GM06990 (cell line): ENCODE results near the gene MEGF6.

Experiments used
- DNase-seq: peaks from one replicate; pipeline ENCODE4 v3.0.0-alpha.2; 2011; ENCODE audit not compliant: insufficient read length; ENCODE audit errors: extremely low read depth
- H3K27me3 ChIP-seq: replicated peaks from 2 replicates; pipeline ENCODE4 v1.6.0; 2011; ENCODE audit warnings: low read length; ENCODE audit not compliant: control insufficient read depth, insufficient read depth
- H3K36me3 ChIP-seq: 2 replicates; pipeline ENCODE4 v1.5.1; 2011; ENCODE audit warnings: low read length; ENCODE audit not compliant: control insufficient read depth, insufficient read depth
- H3K4me3 ChIP-seq: replicated peaks from 2 replicates; pipeline ENCODE4 v1.5.1; 2011; ENCODE audit warnings: low read depth, mild to moderate bottlenecking, control low read depth, low read length
- TF ChIP-seq, protein P1 (sequence below): IDR thresholded peaks from 2 replicates; pipeline ENCODE4 v1.5.1; 2011; ENCODE audit warnings: low read length, control low read depth, mild to moderate bottlenecking, inconsistent platforms; ENCODE audit not compliant: insufficient read depth, poor library complexity, severe bottlenecking

Gene MEGF6

DNA sequence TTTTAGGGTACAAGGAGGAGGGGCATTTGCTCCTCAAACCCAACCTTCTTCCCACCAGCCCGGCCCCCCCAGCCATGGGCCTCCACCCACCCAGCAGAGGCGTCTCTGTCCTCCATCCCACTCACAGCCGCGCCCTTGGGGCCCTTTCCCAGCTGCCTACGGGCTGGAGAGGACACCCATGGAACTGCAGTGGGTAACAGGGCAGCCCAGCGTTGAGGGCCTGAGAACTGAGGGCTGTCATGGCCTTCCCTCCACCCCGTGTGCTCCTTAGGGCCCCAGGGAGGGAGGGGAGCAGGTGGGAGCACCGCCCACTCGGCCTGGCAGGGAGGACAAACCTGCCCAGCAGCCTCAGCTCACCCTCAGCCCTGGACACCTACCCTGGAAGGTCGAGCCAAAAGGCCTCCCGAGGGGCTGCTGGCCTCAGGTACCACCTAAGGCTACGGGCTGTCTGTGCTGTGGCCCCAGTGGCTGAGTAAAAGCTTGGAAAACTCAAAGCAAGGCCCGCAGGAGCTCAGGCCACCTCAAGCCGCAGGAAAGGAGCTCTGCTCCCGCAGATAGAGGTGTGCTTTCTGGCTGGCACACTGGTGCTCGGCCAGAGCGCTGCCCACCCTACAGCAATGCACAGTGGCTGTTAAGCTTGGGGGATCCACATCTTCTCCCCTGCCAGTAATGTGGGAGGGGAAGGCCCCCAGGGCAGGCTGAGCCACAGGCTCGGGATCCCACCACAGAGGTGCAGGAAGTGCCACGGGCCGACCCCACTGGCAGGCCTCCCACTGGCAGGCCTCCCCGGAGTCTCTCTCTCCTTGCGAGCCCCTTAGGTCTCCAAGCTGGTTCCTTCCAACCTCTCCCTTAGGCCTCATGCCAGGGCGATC lies 159.1 kb downstream of the MEGF6 start:
- Histone ChIP-seq H3K4me3 (no peak overlapping the region), H3K27me3 (peaks cover 3% of the 10 kb centered on the region; the same call in 1 of the 2 replicates), H3K36me3 (no peaks in the 10 kb centered on the region)
- DNase-seq: no peak
- TF ChIP-seq, protein P1, sequence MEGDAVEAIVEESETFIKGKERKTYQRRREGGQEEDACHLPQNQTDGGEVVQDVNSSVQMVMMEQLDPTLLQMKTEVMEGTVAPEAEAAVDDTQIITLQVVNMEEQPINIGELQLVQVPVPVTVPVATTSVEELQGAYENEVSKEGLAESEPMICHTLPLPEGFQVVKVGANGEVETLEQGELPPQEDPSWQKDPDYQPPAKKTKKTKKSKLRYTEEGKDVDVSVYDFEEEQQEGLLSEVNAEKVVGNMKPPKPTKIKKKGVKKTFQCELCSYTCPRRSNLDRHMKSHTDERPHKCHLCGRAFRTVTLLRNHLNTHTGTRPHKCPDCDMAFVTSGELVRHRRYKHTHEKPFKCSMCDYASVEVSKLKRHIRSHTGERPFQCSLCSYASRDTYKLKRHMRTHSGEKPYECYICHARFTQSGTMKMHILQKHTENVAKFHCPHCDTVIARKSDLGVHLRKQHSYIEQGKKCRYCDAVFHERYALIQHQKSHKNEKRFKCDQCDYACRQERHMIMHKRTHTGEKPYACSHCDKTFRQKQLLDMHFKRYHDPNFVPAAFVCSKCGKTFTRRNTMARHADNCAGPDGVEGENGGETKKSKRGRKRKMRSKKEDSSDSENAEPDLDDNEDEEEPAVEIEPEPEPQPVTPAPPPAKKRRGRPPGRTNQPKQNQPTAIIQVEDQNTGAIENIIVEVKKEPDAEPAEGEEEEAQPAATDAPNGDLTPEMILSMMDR: no peak

DNA sequence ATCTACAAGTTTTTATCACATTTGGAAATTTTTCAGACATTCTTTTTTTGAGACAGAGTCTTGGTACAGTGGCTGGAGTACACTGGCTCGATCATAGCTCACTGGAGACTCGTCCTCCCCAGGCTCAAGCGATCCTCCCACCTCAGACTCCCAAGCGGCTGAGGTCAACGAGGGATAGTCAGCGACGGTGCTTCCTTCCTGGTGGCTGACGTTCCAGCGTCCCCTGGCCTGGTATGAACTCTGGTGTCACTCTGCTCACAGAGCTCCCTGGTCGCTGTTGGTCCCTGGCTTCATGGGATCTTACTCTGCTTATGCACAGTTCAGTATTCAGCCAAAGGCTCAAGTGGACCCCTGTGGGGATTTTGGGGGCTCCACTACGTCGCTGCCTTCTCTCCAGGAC lies 160.3 kb downstream of the MEGF6 start:
- TF ChIP-seq, protein P1: no peak
- peaks cover 3% of the 10 kb centered on the region; the same call in 1 of the 2 replicates for H3K27me3 ChIP-seq
- DNase-seq: no peak
- H3K36me3 ChIP-seq: no peaks in the 10 kb centered on the region
- no peak overlapping the region for H3K4me3 ChIP-seq

DNA sequence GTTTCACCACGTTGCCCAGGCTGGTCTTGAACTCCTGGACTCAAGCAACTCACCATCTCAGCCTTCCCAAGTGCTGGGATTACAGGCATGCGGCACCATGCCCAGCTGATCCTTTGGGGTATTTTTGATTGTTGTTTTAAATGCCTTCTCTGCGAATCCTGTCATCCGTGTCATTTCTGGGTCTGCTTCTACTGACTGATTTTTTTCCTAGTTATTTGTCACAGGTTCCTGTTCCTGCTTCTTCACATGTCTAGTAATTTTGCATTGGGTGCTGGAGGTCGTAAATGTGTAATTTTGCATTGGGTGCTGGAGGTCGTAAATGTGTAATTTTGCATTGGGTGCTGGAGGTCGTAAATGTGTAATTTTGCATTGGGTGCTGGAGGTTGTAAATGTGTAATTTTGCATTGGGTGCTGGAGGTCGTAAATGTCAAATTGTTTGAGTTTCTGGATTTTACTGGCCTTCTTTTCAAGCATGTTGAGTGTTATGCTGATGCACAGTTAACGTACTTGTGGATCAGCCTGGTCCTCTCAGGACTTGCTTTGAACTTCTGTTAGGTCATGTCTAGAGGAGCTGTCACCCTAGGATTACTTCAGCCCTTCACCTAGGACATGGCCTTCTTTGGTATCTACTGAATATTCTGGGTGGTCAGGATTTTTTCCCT lies 161.0 kb downstream of the MEGF6 start:
- Histone ChIP-seq H3K27me3 (peaks cover 3% of the 10 kb centered on the region; the same call in 1 of the 2 replicates), H3K36me3 (no peaks in the 10 kb centered on the region), H3K4me3 (no peak overlapping the region)
- no peak for DNase-seq
- TF ChIP-seq, protein P1: no peak

DNA sequence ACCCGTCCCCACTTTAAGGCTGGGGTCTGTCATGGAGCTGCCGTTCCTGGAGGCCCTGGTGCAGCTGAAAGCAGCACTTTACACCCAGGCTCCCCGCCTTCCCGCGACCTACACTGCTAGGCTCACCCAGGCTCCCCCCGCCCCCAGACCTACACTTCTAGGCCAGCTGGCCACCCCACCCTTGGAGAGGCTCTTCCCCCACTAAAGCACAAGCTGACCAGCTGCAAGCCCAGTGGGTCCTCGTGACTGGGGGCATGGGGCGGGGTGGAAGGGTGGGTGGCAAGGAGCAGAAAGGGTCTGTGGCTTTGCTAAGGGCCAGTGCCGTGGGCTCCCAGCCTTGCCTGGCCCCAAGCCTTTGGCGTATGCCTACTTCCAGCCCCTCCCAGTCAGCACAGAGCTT lies 166.6 kb downstream of the MEGF6 start:
- DNase-seq: no peak
- TF ChIP-seq, protein P1: no peak
- Histone ChIP-seq H3K27me3 (no peaks in the 10 kb centered on the region; the same call in none of the 2 replicates), H3K36me3 (no peaks in the 10 kb centered on the region), H3K4me3 (no peak overlapping the region)

DNA sequence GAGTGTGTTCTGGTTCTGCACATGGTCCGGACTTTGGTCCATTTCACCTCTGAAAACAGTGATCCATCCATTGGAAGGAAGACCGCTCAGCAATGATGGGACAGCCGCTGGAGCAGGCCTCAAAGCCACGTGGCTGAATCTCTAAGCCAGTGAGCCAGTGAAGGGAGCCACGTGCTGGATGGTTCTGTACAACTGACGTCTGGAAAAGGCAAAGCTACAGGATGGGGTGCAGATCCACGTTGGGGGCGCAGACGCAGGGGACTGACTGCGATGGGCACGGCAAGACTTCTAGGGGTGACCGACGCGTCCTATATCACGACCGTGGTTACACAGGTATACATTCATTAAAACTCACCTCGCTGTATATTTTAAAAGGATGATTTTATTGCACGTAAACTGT lies 167.0 kb downstream of the MEGF6 start:
- TF ChIP-seq, protein P1: no peak
- no peaks in the 10 kb centered on the region; the same call in none of the 2 replicates for H3K27me3 ChIP-seq

More for the DNA sequence above, 167.0 kb downstream of the MEGF6 start:
- no peak overlapping the region for H3K4me3 ChIP-seq
- no peaks in the 10 kb centered on the region for H3K36me3 ChIP-seq
- DNase-seq: no peak
